HUES64 (cell line): Measurements from ENCODE around the gene RILPL2.
"Not testable (repeated sequence)": the region's sequence is repeated elsewhere in the genome, so short reads cannot be mapped to it uniquely, and the experiment has no call there.

Source experiments
- H3K27ac ChIP-seq: 2 replicates; pipeline ENCODE4 v1.7.0; 2013; ENCODE audit warnings: low read depth, low read length, inconsistent platforms
- H3K27me3 ChIP-seq: 2 replicates; pipeline ENCODE4 v1.6.1; 2013; ENCODE audit warnings: mild to moderate bottlenecking, low read length; ENCODE audit not compliant: insufficient read depth
- H3K36me3 ChIP-seq: 2 replicates; pipeline ENCODE4 v1.6.1; 2013; ENCODE audit warnings: mild to moderate bottlenecking, low read length; ENCODE audit not compliant: insufficient read depth
- H3K4me1 ChIP-seq: 2 replicates; pipeline ENCODE4 v1.6.1; 2013; ENCODE audit warnings: mild to moderate bottlenecking, low read length, moderate library complexity; ENCODE audit not compliant: insufficient read depth
- H3K4me3 ChIP-seq: 2 replicates; pipeline ENCODE4 v1.5.1; 2013; ENCODE audit warnings: mild to moderate bottlenecking, low read length, moderate library complexity
- H3K9ac ChIP-seq: 2 replicates; pipeline ENCODE4 v1.6.1; 2013; ENCODE audit warnings: mild to moderate bottlenecking, low read depth, low read length
- H3K9me3 ChIP-seq: 2 replicates; pipeline ENCODE4 v1.6.1; 2013; ENCODE audit warnings: low read depth, low read length; ENCODE audit not compliant: insufficient read depth
- WGBS: fragments of 150-250, 120-280 bp; methylation state at CpG from one replicate; pipeline ENCODE4 v1.1.7; 2013; ENCODE audit warnings: missing lambda C conversion rate; 5-methylcytosine and 5-hydroxymethylcytosine counted together

The RILPL2 gene

GRCh38 chr12:123472438-123472849, 36.0 kb upstream of the RILPL2 start:
- 93% methylated on average over 12 of the region's 12 CpGs for WGBS
- Histone ChIP-seq H3K27me3 (no peaks in the 10 kb centered on the region), H3K27ac (no peak overlapping the region), H3K36me3 (peaks cover 22% of the 10 kb centered on the region), H3K9me3 (no peaks in the 10 kb centered on the region), H3K9ac (no peak overlapping the region), H3K4me1 (no peaks in the 10 kb centered on the region), H3K4me3 (no peak overlapping the region)

GRCh38 chr12:123471374-123472068, 35.0 kb upstream of the RILPL2 start:
- WGBS, result 92% methylated on average over 8 of the region's 8 CpGs
- no peak overlapping the region for H3K27ac ChIP-seq
- H3K36me3 ChIP-seq, result peaks cover 28% of the 10 kb centered on the region
- no peaks in the 10 kb centered on the region for H3K9me3 ChIP-seq
- H3K4me3 ChIP-seq, result no peak overlapping the region
- no peaks in the 10 kb centered on the region for H3K27me3 ChIP-seq
- no peak overlapping the region for H3K9ac ChIP-seq
- no peaks in the 10 kb centered on the region for H3K4me1 ChIP-seq

GRCh38 chr12:123469978-123470377, 33.5 kb upstream of the RILPL2 start:
- H3K9ac ChIP-seq, result no peak overlapping the region
- no peak overlapping the region for H3K4me3 ChIP-seq
- H3K27me3 ChIP-seq, result no peaks in the 10 kb centered on the region
- H3K4me1 ChIP-seq, result no peaks in the 10 kb centered on the region
- no peak overlapping the region for H3K27ac ChIP-seq
- no peaks in the 10 kb centered on the region for H3K9me3 ChIP-seq
- peaks cover 40% of the 10 kb centered on the region for H3K36me3 ChIP-seq
- 97% methylated on average over 2 of the region's 2 CpGs for WGBS

GRCh38 chr12:123468786-123469185, 32.3 kb upstream of the RILPL2 start:
- Histone ChIP-seq H3K27ac (no peak overlapping the region), H3K9ac (no peak overlapping the region), H3K27me3 (no peaks in the 10 kb centered on the region), H3K9me3 (no peaks in the 10 kb centered on the region), H3K36me3 (peaks cover 40% of the 10 kb centered on the region), H3K4me1 (no peaks in the 10 kb centered on the region), H3K4me3 (no peak overlapping the region)
- WGBS, result 76% methylated on average over 1 of the region's 1 CpG

GRCh38 chr12:123465084-123465483, 28.6 kb upstream of the RILPL2 start:
- Histone ChIP-seq H3K4me1 (no peaks in the 10 kb centered on the region), H3K27ac (no peak overlapping the region), H3K9ac (no peak overlapping the region), H3K36me3 (peaks cover 28% of the 10 kb centered on the region), H3K27me3 (no peaks in the 10 kb centered on the region), H3K4me3 (no peak overlapping the region), H3K9me3 (no peaks in the 10 kb centered on the region)
- WGBS, result 92% methylated on average over 4 of the region's 4 CpGs

GRCh38 chr12:123463174-123463573, 26.7 kb upstream of the RILPL2 start:
- not testable (repeated sequence) for H3K27me3 ChIP-seq, H3K9me3 ChIP-seq, H3K27ac ChIP-seq, H3K9ac ChIP-seq, H3K4me3 ChIP-seq, H3K4me1 ChIP-seq
- WGBS, result 95% methylated on average over 11 of the region's 11 CpGs
- peaks cover 26% of the 10 kb centered on the region for H3K36me3 ChIP-seq

- Histone ChIP-seq H3K4me1 (no peaks in the 10 kb centered on the region), H3K9ac (peak within 1 kb of the TSS; percentile 98), H3K27me3 (no peaks in the 10 kb centered on the region), H3K27ac (peak within 1 kb of the TSS; percentile 99), H3K9me3 (no peaks in the 10 kb centered on the region), H3K36me3 (peaks cover 3% of the 10 kb centered on the region; the same call in 1 of the 2 replicates), H3K4me3 (peak within 1 kb of the TSS; percentile 76)
- WGBS, result 2% methylated on average over 48 of the region's 48 CpGs
These were observed 21.7 kb upstream of the RILPL2 start, which contains the start of gene SNRNP35 for GRCh38 chr12:123457980-123458779. Gene SNRNP35 (plus strand): TSS chr12:123458139. CDS start chr12:123465541, 7,402 bp downstream.

- H3K4me3 ChIP-seq, result no peak overlapping the region
- no peak overlapping the region for H3K27ac ChIP-seq
- H3K9me3 ChIP-seq, result no peaks in the 10 kb centered on the region
- H3K4me1 ChIP-seq, result no peaks in the 10 kb centered on the region
- WGBS, result 83% methylated on average over 2 of the region's 3 CpGs
- H3K27me3 ChIP-seq, result no peaks in the 10 kb centered on the region
- H3K36me3 ChIP-seq, result no peaks in the 10 kb centered on the region
- H3K9ac ChIP-seq, result no peak overlapping the region
These were observed 16.7 kb upstream of the RILPL2 start for GRCh38 chr12:123453165-123453564.

GRCh38 chr12:123452276-123452550, 15.7 kb upstream of the RILPL2 start:
- not testable (repeated sequence) for H3K36me3 ChIP-seq, H3K27ac ChIP-seq, H3K4me1 ChIP-seq, H3K4me3 ChIP-seq, H3K27me3 ChIP-seq, H3K9ac ChIP-seq, H3K9me3 ChIP-seq
- WGBS, result 0% methylated on average over 1 of the region's 1 CpG

- no peaks in the 10 kb centered on the region for H3K36me3 ChIP-seq
- no peaks in the 10 kb centered on the region for H3K27me3 ChIP-seq
- WGBS, result 93% methylated on average over 9 of the region's 9 CpGs
- no peak overlapping the region for H3K4me3 ChIP-seq
- no peaks in the 10 kb centered on the region for H3K9me3 ChIP-seq
- H3K27ac ChIP-seq, result no peak overlapping the region
- peaks cover 3% of the 10 kb centered on the region; the same call in 1 of the 2 replicates for H3K4me1 ChIP-seq
- H3K9ac ChIP-seq, result no peak overlapping the region
These were observed 14.2 kb upstream of the RILPL2 start for GRCh38 chr12:123450636-123451035.

GRCh38 chr12:123449856-123450255, 13.4 kb upstream of the RILPL2 start:
- Histone ChIP-seq H3K9ac (no peak overlapping the region), H3K4me1 (peaks cover 3% of the 10 kb centered on the region; the same call in 1 of the 2 replicates), H3K9me3 (no peaks in the 10 kb centered on the region), H3K27ac (no peak overlapping the region), H3K36me3 (no peaks in the 10 kb centered on the region), H3K4me3 (no peak overlapping the region), H3K27me3 (no peaks in the 10 kb centered on the region)
- 90% methylated on average over 4 of the region's 4 CpGs for WGBS
